SKM-1 (cell line): ENCODE results near the gene CEP83.
A peak's percentile ranks its signal among the peaks of the same experiment; 100 is the strongest.

ENCODE experiments used
- DNase-seq: peaks from one replicate; lab custom pipeline; 2025; ENCODE audit not compliant: unreplicated experiment; lab: John Stamatoyannopoulos, UW

Gene CEP83

DNA sequence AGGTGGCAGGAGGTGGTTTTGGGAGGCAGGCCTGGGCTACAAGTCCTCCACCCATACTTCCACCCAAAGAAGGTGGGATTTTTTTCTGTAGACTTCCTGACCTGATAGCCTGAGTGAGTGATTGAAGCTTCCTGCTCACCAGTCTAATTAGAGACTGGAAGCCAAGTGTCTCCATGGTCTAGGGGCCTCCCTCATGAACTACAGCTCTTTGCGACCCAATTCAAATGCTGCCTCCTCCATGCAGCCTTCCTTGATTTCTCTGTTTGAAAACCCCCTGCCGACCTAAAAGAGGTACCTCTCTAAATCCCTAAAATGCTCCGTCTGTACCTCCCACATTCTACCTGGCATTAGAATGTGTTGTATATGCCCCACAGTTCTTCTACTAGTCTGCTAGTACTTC lies 186.4 kb downstream of the CEP83 start:
- no peak for DNase-seq

DNA sequence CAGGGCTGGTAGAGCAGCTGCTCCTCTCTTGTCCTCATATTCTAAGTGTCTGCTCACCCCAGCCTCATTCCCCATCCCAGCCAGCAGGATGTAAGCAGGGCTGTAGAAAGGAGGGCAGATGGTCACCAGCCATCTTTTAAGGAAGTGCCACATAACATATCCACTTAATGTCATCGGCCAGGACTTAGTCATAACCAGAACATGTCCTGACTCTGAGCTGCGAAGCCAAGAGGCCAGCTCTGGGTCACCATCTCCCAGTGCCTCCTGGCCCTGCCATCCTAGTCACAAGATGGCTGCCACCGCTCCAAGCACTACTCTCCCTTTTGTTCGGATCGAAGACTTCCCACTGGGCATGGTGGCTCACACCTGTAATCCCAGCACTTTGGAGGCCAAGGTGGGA lies 187.4 kb downstream of the CEP83 start:
- no peak for DNase-seq

DNA sequence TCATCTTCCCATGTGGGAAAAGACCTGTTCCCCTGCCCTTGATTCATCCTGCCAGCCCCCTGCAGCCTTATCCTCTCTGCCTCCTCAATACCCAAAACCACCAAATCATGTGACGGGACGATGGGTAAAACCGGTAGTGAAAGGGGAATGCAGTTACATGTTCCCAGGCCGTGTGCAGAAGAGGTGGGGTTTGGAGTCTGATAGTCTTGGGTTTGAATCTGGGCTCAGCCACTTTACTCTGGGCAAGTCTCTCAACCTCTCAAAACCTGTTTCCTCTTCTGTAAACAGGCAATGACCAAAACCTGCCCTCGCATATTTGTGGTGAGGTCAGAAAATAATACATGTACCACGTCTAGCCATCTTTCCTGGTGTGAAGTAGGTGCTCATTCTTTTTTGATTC lies 188.3 kb downstream of the CEP83 start:
- DNase-seq: no peak

DNA sequence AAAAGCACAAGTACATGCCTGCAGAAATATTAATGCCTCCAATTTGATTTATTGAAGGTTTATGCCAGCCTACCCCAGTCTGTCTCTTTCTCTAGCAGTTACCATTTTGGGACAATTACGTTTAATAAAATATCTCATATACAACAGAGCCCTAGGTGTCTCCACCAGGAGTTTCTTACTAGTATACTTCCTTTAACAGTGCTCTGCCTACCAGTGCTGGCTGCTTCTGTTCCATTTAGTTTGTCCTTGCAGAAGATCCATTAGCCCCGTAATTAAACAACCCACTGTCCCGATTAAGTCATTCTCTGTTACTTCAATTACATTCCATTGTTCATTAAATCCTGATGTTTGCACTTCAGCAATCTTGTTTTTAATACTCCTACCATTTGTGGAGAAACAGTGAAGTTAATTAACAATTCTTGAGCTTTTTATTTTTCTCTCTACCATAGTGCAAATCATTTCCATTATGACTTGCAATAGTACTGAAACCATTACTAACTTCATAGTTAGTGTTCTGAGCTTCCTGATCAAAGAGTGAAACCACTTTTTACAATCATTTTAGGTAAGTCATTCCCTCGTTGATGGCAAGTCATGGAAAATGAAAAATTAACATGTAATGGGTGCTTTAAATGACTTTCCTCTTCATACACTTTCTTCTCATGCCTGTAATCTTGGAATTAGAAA lies 190.2 kb downstream of the CEP83 start:
- no peak for DNase-seq

DNA sequence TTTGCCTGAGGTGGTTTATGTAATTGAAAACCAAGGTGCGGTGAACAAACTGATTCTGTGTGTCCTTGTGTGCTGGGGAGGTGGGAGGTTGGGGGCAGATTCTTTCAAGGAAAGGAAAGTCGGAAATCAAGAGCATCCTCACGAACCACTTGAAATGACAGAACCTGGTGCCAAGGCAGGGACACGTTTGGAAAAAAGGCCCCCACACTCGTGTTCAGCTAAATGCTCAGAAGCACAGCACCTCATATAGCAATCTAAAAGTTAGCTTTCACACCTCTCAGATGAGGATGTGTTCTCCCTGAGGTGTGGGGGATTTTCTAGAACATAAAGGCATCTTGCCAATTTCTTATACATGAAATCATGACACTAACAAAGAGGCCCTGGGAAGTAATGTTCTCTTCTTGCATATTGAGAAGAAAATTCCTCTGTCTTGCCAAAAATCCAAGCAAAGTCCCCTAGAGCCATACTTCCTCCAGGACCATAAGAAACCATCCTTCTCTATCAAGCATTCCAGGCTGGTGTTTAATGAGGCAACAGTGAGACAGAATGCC lies 191.7 kb downstream of the CEP83 start:
- no peak for DNase-seq

DNA sequence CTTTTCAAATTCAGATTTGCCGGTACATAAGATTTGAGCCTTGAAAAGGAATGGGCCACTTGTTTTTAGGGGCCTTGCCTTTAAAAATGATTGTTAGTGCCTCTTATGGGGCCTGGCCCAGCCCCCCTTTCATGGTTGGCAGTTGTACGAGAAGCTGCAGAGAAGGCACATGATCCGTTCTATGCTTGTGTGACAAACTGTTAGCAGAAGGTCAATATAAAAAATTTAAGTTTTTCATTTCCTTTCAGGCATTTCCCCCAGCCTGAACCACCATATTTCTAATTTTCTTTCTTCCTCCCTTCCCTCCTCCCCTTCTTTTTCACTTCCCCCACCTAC lies 192.2 kb downstream of the CEP83 start:
- no peak for DNase-seq

DNA sequence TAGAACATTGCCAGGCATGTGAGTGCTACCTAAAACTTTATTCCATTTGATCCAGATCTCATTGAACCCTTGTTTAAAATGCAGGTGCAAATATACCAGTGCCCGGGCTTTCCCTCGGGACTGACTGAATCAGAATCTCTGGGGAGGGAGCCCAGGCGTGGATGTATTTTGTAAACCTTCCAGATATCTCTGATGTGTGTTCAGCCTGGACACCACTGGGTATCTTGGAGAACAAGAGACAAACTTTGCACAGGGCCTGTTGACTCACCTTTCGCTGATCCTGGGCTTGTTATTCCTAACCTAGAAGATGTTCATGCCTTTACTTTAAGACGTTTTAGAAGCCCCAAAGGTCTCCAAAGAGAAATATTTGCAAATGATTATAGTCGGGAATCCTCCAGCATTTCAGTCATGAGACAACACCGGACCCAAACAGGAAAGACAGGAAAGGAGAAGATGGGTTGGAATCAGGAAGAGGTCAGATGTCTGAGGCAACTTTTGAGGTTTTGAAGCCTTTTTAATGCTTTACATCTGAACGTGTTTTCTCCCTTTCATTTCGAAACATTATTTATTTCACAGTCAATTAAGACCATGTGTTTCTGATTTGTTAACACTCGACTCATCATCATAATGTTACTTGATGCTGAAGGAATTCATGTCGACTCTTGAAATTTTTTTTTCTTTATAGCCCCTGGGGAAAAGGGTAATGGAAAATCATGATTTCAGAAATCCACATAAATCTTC lies 192.7 kb downstream of the CEP83 start:
- no peak for DNase-seq

DNA sequence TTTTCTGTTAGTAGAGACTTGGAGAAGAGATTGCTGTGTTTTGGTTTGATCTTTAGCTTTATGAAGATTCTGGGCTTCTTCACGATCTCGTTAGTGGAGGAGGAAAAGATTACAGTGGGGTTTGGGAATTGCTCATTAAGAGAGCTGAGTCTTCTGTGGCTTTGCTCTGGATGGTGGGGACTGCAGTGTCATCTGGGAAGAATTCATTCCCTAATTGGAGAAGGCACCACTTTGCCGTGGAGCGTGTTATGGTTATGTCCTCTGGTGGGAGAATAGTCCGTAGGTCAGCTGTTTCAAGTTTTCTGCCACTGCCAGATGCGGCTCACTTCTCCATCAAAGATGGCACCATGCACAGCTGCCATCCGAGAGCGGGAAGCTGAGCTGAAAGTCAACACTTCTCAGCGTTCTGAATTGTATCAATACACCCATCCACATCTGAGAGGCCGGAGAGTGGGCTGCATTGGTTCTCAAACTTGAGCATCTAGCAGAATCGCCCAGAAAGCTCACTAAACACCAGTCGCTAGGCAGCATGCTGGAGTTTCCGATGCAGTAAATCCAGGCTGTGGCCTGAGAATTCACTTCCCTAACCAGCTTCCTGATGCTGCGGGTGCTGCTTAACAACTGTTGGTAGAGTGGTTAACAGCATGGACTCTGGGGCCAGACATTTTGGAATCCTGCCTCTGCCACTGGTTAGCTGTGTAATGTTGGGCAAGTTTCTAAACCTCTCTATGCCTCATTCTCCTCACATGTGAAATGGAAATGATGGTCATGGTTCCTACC lies 193.5 kb downstream of the CEP83 start:
- DNase-seq: no peak

DNA sequence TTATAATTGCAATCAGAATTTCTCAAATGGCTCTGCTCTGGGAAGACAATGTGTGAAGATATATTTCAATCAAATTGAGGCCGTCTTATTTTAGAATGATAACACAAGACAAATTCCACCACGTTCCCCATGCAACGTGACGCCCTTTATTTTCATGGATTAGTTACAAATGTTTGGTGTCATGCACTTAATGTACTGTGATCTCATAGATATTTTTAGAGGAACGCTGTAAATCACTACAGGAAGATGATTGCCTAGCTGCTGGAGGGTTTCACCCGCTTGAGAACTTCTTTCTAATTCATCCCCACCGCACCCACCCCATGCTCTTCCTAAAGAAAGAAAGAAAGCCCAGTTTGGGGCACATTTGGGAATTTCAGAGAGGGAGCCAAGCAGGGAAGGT lies 194.1 kb downstream of the CEP83 start:
- DNase-seq: no peak

DNA sequence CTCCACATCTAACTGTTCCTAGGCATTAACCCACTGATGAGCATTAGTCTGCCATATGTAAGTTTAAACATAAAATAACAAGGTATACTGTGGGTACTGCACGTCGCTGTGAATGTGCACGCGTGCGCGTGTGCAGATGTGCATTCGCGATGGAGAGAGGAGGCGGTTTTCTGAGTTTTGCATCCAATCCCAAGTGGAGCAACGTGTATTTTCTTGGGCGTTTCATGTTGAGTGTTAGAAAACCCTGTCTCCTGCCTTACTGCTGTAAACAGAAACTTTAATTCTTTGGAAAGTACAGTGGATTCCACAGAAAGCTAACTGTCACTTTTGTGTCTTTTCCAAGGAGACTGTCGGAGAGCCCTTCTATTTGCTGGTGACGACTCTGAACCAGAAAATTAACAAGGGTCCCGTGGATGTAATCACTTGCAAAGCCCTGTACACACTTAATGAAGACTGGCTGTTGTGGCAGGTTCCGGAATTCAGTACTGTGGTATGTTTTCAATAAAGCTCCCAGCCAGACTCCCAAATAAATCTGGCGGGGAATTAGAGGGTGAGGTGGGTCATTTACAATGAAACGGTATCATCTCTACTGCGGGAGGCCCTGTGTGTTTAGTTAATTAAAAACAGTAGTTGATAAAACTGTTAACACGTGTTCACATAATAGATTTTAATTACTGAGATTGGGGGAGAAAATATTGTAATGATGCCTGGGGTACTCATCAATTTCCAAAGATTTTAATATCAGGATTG lies 194.8 kb downstream of the CEP83 start:
- no peak for DNase-seq

DNA sequence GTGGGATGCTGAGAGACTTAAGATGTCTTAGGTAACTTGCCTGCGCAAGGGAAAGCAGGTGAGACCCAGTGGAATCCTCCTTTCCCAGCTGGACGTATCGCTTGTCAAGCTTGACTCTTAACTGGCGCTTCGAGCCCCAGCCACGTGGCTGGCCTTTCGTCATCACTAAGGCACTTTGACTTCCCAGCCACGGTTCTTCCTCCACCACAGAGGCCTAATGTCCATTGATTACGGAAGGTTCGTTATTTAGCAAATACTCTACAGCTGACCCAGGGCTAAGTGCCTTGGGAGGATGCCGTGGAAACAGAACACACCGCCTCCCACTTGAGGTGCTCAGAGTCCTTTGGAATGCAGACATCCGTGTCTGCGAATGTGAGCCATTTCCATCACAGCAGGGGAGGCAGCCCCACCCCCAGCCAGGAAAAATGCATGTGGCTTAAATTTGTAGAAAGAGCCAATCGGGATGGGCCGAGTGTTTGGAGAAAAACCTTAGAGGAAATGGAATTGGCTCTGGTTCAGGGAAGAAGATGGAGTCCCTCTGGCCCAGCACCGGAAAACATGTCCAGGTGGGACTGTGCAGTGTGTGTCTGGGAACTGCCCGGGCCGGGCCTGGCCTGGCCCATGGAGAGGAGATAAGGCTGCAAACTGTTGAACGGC lies 195.6 kb downstream of the CEP83 start:
- no peak for DNase-seq

DNA sequence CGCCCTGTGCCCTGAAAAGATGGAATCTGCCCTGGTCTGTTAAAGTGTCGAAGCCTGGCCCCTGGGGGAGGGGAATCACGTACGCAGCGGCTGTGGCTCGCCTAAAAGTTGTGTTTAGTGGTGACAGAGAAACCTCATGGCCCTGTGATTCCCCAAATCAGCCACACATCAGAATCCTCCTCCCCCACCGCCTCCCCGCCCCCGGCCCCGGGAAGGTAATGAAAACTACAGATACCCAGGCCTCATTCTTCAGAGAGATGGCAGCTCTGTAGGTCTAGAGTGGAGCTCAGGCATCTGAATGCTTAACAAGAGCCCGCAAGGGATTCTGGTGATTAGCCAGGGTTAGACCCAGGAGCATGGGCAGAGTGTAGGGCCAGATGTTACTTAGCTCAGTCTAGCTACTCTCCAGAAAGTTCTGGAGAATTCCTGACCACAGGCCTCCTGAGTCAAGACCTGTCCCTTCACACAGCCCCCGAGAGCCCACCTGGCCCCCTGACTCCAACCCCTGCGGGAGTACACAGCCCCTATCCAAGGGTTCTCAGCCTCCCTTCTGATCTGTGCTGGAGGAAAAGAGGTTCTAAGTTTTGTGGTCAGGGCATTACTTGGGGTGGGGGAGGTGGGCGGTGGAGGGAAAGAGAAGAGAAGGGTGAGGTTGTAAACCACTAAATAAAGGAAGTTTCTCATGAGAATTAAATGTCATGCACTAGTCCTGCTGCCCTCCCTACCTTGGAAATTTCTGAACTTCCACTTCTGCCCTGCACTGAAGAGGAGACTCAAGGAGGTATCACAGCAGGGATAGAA lies 196.5 kb downstream of the CEP83 start:
- DNase-seq: peak; percentile 27

DNA sequence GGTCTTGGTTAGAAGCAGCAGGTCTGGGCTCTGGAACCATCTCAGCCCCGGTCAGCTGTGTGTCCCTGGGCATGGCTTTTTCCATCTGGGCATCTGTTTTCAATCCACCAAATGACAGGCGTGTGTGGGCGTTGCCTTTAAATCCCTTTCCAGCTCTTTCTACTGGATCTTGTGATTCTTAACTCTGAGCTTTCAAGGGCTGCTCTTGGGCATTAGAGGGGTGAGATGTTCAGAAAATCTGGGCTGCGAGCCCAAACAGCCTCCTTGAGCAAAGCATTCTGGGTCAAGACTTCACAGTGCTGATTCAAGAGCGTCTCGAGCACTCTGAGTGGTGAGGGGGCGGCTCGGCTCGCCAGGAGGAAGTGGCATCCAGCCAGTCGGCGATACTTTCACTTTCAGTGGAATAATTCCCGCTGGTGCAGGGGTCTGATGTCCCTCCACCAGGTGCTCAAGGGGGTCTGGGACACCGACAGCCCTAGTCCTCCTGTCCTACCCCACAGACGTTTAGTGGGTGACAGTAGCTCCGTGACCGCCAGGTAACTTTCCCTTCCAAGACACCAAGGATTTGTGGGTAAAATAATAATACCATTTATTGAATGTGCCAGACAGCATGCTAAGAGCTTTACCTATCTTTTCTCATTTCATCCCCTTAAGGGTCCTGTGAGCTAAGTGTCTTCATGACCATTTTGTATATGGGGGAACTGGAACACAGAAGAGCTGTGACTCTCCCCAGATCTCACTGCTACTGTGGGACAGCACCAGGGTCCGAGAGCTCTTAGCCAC lies 197.2 kb downstream of the CEP83 start:
- DNase-seq: no peak

DNA sequence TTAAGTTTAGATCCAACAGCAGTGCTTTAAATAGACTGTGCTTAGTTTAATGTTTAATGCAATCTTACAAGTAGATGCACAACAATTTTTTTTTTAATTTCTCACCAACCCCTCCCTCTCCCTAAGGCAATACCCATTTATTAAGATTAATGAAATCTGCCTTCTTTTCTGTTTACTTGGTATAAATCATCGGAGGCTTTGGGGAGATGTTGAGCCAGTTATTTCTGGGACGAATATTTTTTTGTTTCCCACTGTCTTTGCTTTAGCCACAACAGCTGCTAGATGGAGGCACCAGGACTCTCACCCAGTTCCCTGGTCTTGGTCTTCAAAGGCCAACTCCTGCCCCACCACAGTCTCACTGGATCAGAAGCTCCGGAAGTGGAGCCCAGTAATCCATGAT lies 197.9 kb downstream of the CEP83 start:
- DNase-seq: no peak

DNA sequence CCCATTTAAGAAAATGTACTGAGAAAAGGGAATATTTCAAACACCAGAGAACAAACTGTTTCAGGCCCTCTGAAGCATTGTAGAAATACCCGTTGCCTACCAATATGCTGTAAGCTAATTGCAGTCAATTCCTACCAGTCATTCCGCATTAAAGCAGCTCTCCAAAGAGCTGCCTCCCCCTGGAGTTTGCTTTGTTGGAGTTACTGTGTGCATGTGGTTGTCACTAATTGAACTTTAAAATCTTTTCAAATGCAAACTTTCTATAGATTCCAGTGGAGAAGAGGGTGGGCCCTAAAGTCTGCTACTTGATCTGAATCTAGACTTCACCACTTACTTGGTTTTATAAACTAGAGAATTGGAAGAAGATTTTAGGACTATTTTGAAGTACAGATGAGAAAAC lies 198.5 kb downstream of the CEP83 start:
- no peak for DNase-seq

DNA sequence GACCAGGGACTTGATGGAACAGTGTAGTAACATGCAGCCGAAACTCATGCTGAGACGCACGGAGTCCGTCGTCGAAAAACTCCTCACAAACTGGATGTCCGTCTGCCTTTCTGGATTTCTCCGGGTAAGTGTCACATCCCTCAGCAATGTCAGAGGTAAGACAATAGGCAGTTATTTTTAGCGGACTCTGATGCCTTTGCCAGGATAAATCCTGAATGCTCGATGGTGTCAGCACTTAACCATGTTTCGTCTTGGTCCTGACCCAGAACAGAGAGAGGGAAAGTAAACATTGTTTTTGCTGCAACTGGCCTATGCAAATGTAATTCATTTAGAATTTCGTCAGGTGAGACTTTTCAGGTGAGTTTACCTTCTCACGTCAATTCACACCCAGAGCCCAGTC lies 198.9 kb downstream of the CEP83 start:
- no peak for DNase-seq

DNA sequence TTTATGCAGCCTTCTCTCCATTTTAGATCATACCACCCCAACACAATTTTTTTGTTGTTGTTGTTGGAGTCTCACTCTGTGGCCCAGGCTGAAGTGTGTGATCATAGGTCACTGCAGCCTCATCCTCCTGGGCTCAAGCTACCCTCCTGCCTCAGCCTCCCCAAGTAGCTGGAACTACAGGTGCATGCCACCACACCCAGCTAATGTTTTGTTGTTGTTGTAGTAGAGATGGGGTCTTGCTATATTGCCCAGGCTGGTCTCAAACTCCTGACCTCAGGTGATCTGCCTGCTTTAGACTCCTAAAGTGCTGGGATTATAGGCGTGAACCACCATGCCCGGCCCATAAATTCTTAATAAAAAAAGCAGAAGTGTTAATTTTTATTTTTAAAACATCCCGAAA lies 199.7 kb downstream of the CEP83 start:
- no peak for DNase-seq

DNA sequence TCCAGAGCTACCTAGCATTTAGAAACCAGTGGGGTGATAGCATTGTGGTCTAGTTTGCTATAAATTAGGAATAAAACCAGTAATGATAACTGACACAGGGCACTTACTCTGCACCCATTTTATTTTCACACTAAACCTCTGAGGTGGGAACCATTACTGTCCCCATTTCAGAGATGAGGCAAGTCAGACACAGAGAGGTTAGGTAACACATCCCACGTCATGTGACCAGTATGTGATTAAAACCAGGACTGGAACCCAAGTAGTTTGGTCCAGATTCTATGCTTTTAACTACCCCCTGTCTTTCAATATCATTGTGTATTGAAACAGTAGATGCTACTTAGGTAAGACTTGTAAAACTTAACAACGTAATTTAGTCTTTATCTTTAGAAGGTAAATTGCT lies 201.1 kb downstream of the CEP83 start:
- DNase-seq: no peak
